ENCODE results near the gene SH3BP4.

GRCh38 chr2:235051436-235052260, 99.8 kb downstream of the SH3BP4 start:
- TF ChIP-seq RCOR1 (IDR thresholded peaks at IDR 0.05; ENCODE audit: low read depth, low read length): no peak
- TF ChIP-seq, protein P1, sequence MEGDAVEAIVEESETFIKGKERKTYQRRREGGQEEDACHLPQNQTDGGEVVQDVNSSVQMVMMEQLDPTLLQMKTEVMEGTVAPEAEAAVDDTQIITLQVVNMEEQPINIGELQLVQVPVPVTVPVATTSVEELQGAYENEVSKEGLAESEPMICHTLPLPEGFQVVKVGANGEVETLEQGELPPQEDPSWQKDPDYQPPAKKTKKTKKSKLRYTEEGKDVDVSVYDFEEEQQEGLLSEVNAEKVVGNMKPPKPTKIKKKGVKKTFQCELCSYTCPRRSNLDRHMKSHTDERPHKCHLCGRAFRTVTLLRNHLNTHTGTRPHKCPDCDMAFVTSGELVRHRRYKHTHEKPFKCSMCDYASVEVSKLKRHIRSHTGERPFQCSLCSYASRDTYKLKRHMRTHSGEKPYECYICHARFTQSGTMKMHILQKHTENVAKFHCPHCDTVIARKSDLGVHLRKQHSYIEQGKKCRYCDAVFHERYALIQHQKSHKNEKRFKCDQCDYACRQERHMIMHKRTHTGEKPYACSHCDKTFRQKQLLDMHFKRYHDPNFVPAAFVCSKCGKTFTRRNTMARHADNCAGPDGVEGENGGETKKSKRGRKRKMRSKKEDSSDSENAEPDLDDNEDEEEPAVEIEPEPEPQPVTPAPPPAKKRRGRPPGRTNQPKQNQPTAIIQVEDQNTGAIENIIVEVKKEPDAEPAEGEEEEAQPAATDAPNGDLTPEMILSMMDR (IDR thresholded peaks at IDR 0.05): no peak

Data from A549 (cell line).